Gastroesophageal sphincter (tissue), 3 donors: ENCODE results near the gene BMP2K.

Experiments used
- POLR2A ChIP-seq, 2 donors: fragments of 450-650 bp; IDR thresholded peaks; one replicate each; pipeline ENCODE4 v1.6.1; 2017; ENCODE audit warnings: antibody characterized with exemption in 2 of 2, mild to moderate bottlenecking in 2 of 2, moderate library complexity in 1 of 2
- TF ChIP-seq, protein P1 (sequence below), 4 experiments: fragments of 200-600 bp in 2 of 4; fragments of 450-650 bp in 2 of 4; sonication (generic) in 1 of 4; IDR thresholded peaks; one replicate each; pipeline ENCODE4 v1.5.1; 2017 to 2019; ENCODE audit warnings: antibody characterized with exemption in 4 of 4, mild to moderate bottlenecking in 2 of 4, moderate library complexity in 2 of 4

DNA sequence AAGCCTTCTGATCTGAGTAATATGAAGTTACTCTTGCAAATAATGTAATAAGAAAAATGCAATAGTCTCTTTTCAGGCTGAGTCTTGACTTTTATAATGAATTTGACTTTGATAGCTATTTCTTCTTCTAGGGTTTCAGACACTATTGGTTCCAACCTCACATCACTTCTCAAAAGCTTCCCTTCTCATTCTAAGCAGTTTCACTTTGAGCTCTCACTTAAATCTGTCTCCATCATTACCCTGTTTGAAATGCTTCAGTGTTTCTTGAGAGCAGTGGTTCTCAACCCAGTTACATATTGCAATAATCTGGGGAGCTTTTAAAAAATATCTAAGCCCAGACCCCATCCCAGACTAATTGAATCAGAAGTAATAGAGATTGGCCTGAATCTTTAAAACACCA, 40.5 kb upstream of the BMP2K start:
- TF ChIP-seq, protein P1, sequence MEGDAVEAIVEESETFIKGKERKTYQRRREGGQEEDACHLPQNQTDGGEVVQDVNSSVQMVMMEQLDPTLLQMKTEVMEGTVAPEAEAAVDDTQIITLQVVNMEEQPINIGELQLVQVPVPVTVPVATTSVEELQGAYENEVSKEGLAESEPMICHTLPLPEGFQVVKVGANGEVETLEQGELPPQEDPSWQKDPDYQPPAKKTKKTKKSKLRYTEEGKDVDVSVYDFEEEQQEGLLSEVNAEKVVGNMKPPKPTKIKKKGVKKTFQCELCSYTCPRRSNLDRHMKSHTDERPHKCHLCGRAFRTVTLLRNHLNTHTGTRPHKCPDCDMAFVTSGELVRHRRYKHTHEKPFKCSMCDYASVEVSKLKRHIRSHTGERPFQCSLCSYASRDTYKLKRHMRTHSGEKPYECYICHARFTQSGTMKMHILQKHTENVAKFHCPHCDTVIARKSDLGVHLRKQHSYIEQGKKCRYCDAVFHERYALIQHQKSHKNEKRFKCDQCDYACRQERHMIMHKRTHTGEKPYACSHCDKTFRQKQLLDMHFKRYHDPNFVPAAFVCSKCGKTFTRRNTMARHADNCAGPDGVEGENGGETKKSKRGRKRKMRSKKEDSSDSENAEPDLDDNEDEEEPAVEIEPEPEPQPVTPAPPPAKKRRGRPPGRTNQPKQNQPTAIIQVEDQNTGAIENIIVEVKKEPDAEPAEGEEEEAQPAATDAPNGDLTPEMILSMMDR (IDR thresholded peaks at IDR 0.05) = no peak
- TF ChIP-seq POLR2A (IDR thresholded peaks at IDR 0.05) = no peak
